ENCODE measurements around the gene MYH15. TPM values are rescaled to one million over a fixed set of nuclear protein-coding genes. Genes with fewer than 3 reads are reported as not detected.

Gene MYH15
- total RNA-seq, 1 donor from 2014 or later = 0.77 TPM

DNA sequence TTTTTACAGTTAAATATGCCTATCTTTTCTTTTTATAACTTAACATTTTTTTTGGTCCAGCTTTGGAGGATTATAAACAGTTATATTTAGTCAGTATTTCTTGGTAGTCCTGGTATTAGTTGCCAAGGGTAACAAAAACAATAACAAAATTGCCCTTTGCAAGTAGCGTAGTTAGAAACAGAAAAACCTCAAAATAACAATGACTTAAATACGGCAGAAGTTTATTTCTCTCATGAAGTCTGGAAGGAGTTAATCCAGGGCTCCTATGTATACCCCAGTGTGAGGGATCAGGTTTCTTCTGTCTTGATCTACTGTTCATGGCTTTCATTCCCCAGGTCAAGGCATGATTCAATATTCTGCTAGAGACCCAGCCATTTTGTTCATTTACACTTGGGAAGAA is 14.1 kb upstream of the MYH15 start:
- Mint-ChIP-seq H3K36me3 (no peaks in the 10 kb centered on the region), H3K27ac (no peak overlapping the region), H3K4me3 (no peak overlapping the region), H3K9me3 (no peaks in the 10 kb centered on the region), H3K4me1 (ENCODE audit: unreplicated experiment) (peaks cover 12% of the 10 kb centered on the region), H3K27me3 (no peaks in the 10 kb centered on the region)
- TF ChIP-seq, protein P1, sequence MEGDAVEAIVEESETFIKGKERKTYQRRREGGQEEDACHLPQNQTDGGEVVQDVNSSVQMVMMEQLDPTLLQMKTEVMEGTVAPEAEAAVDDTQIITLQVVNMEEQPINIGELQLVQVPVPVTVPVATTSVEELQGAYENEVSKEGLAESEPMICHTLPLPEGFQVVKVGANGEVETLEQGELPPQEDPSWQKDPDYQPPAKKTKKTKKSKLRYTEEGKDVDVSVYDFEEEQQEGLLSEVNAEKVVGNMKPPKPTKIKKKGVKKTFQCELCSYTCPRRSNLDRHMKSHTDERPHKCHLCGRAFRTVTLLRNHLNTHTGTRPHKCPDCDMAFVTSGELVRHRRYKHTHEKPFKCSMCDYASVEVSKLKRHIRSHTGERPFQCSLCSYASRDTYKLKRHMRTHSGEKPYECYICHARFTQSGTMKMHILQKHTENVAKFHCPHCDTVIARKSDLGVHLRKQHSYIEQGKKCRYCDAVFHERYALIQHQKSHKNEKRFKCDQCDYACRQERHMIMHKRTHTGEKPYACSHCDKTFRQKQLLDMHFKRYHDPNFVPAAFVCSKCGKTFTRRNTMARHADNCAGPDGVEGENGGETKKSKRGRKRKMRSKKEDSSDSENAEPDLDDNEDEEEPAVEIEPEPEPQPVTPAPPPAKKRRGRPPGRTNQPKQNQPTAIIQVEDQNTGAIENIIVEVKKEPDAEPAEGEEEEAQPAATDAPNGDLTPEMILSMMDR (conservative IDR thresholded peaks at IDR 0.05) = no peak
- no peak for DNase-seq (ENCODE audit: extremely low spot score, unreplicated experiment)

DNA sequence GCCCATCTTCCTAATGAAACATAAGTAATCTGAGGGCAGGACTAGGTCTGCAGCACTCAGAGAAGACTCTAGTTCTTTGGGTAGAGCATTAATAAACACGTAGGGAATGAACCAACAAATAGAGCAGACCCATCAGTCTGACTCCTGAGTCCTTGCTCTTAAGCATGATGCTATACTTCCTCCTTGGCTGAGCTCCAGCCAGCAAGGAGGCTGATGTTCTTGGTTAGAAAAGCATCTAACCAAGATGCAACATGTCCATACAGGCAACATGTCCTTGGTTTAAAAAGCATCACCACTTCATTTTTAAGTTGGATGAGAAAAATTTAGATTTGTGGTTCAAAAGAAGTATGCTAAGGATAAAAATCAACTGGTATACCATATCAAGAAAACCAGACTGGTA is 8.5 kb upstream of the MYH15 start:
- Mint-ChIP-seq H3K27ac (no peak overlapping the region), H3K9me3 (no peaks in the 10 kb centered on the region), H3K4me1 (ENCODE audit: unreplicated experiment) (peaks cover 6% of the 10 kb centered on the region), H3K4me3 (no peak overlapping the region), H3K36me3 (no peaks in the 10 kb centered on the region), H3K27me3 (no peaks in the 10 kb centered on the region)
- no peak for DNase-seq (ENCODE audit: extremely low spot score, unreplicated experiment)
- TF ChIP-seq, protein P1 (conservative IDR thresholded peaks at IDR 0.05) = no peak

DNA sequence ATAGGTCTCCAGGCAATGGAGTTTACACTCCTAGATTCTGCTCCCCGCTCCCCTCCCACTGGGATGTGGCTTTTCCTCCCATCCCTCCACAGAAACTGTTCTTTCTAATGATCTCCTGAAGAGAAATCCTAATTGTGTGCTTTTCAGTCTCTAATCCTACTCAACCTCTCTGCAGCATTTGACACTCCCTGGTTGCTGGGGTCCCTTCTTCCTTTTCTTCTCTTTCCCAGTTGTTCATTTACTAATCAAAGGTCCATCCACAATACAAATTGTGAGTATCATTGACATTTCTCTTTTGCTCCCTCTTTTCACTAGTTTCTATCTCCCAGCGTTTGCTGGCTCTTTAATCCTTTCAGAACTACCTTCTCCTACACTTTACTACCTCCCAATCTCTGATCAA is 6.5 kb upstream of the MYH15 start:
- H3K4me1 Mint-ChIP-seq (ENCODE audit: unreplicated experiment) = peaks cover 3% of the 10 kb centered on the region
- no peak overlapping the region for H3K4me3 Mint-ChIP-seq
- TF ChIP-seq, protein P1 (conservative IDR thresholded peaks at IDR 0.05) = no peak
- DNase-seq (ENCODE audit: extremely low spot score, unreplicated experiment) = no peak
- peaks cover 3% of the 10 kb centered on the region for H3K27me3 Mint-ChIP-seq
- peaks cover 5% of the 10 kb centered on the region for H3K9me3 Mint-ChIP-seq
- H3K27ac Mint-ChIP-seq = no peak overlapping the region
- no peaks in the 10 kb centered on the region for H3K36me3 Mint-ChIP-seq

DNA sequence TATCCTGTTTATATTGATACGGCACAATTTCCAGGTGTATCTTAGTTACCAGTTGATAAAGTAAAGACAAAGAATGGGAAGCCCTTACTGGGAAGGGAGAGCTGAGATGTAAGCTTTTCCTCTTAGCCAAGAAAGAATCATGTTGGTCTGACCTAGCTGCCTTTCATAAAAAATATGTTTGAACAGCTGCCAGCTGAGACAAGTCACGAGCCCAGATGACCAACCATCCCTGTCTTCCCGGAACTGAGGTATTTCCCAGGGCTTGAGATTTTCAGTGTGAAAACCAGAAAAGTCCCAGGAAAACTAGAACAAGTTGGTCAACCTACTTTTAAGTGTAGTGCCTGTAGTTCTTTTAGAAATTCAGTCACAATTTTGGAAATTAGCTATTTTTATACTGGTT is 3.6 kb upstream of the MYH15 start:
- Mint-ChIP-seq H3K27me3 (peaks cover 3% of the 10 kb centered on the region), H3K27ac (no peak overlapping the region), H3K4me3 (no peak overlapping the region), H3K4me1 (ENCODE audit: unreplicated experiment) (no peaks in the 10 kb centered on the region), H3K9me3 (peaks cover 6% of the 10 kb centered on the region), H3K36me3 (no peaks in the 10 kb centered on the region)
- no peak for DNase-seq (ENCODE audit: extremely low spot score, unreplicated experiment)
- TF ChIP-seq, protein P1 (conservative IDR thresholded peaks at IDR 0.05) = no peak

DNA sequence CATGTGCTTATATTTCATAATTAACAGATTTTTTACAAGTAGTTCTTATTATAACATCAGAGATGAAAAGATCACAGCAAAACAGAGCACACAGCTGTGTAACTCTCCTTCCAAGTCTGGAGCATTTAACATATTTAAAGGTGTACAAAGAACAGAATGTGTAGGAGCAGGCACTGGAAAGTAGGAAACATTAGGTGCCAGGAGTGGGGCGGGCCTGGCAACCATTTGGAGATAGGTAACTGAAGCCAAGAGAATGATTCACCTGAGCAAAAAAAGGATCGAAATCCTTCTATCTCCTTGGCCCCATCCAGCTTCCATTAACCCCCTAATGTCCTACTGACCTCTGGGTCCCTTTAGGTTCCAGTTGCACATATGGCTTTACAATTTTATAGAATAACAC is 2.3 kb upstream of the MYH15 start:
- no peaks in the 10 kb centered on the region for H3K36me3 Mint-ChIP-seq
- DNase-seq (ENCODE audit: extremely low spot score, unreplicated experiment) = no peak
- H3K4me3 Mint-ChIP-seq = no peak overlapping the region
- H3K27me3 Mint-ChIP-seq = peaks cover 3% of the 10 kb centered on the region
- peaks cover 6% of the 10 kb centered on the region for H3K9me3 Mint-ChIP-seq
- no peak overlapping the region for H3K27ac Mint-ChIP-seq
- TF ChIP-seq, protein P1 (conservative IDR thresholded peaks at IDR 0.05) = no peak
- H3K4me1 Mint-ChIP-seq (ENCODE audit: unreplicated experiment) = no peaks in the 10 kb centered on the region

DNA sequence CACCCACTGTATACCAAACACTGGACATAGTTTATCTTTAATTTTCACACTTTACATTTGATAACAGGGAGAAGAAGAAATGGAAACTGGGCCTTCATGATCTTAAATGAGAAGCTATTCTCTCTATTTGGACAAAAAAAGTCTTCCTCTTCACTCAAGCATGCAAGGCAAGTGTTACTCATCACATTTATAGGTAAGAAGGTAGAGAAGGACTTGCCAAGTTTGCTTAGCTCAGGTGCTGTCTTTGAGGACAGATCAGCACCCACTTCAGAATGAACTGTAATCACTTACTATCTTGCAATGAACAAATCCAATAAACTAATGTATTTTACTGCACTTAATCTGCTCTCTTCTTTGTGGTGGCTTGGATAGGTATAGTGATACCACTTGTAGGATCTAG is 1.1 kb upstream of the MYH15 start:
- no peak overlapping the region for H3K4me3 Mint-ChIP-seq
- no peak for DNase-seq (ENCODE audit: extremely low spot score, unreplicated experiment)
- H3K27ac Mint-ChIP-seq = no peak overlapping the region
- no peaks in the 10 kb centered on the region for H3K4me1 Mint-ChIP-seq (ENCODE audit: unreplicated experiment)
- no peaks in the 10 kb centered on the region for H3K36me3 Mint-ChIP-seq
- TF ChIP-seq, protein P1 (conservative IDR thresholded peaks at IDR 0.05) = no peak
- H3K9me3 Mint-ChIP-seq = peaks cover 6% of the 10 kb centered on the region
- H3K27me3 Mint-ChIP-seq = peaks cover 3% of the 10 kb centered on the region

All from type B pancreatic cell (in vitro differentiated cells).